CD8-positive, alpha-beta memory T cell (primary cell): ENCODE results near the gene UBE2B. TPM values are rescaled to one million over a fixed set of nuclear protein-coding genes. Genes with fewer than 3 reads are reported as not detected.

ENCODE experiments used
- CTCF ChIA-PET: fragments of 350-600 bp; sonication (Branson Sonifier 250); formaldehyde crosslinking; loops from one replicate; lab custom pipeline; 2021; ENCODE audit warnings: antibody characterized with exemption; lab: Charles Lee
- POLR2A ChIA-PET: fragments of 350-600 bp; sonication (Branson Sonifier 250); formaldehyde crosslinking; loops from one replicate; lab custom pipeline; 2021; ENCODE audit warnings: antibody characterized with exemption; lab: Charles Lee
- DNase-seq, 5 donors: peaks; one replicate each; pipeline versions ENCODE4 v3.0.0 to v3.0.0-alpha.2; 2020 to 2022; ENCODE audit warnings: mixed read lengths in 1 of 5
- H3K27ac ChIP-seq: one replicate; pipeline ENCODE4 v1.7.0; 2013; ENCODE audit warnings: low read depth, mild to moderate bottlenecking, low read length, moderate library complexity
- H3K27me3 ChIP-seq: 2 replicates; pipeline ENCODE4 v1.7.0; 2013; ENCODE audit warnings: low read length, mild to moderate bottlenecking; ENCODE audit not compliant: insufficient read depth, poor library complexity, severe bottlenecking
- H3K36me3 ChIP-seq: 2 replicates; pipeline ENCODE4 v1.7.0; 2013; ENCODE audit warnings: mild to moderate bottlenecking, low read length, moderate library complexity; ENCODE audit not compliant: insufficient read depth
- H3K4me1 ChIP-seq: 2 replicates; pipeline ENCODE4 v1.7.0; 2013; ENCODE audit warnings: mild to moderate bottlenecking, low read length, moderate library complexity; ENCODE audit not compliant: insufficient read depth
- H3K4me3 ChIP-seq: 2 replicates; pipeline ENCODE4 v1.7.0; 2013; ENCODE audit warnings: mild to moderate bottlenecking, low read length
- H3K9me3 ChIP-seq: 2 replicates; pipeline ENCODE4 v1.7.0; 2013; ENCODE audit warnings: mild to moderate bottlenecking, low read length
- H3K27ac Mint-ChIP-seq, 8 donors: one replicate each; pipeline ENCODE4 v1.8.0; 2020 to 2021; ENCODE audit warnings: mixed read lengths in 8 of 8, mild to moderate bottlenecking in 6 of 8, inconsistent platforms in 3 of 8, moderate library complexity in 3 of 8
- H3K27me3 Mint-ChIP-seq, 2 donors: one replicate each; pipeline ENCODE4 v1.8.0; 2020 to 2021; ENCODE audit warnings: mixed read lengths in 2 of 2, mild to moderate bottlenecking in 1 of 2, moderate library complexity in 1 of 2
- H3K36me3 Mint-ChIP-seq, 3 donors: one replicate each; pipeline ENCODE4 v1.8.0; 2020 to 2021; ENCODE audit warnings: mixed read lengths in 3 of 3, inconsistent platforms in 1 of 3, mild to moderate bottlenecking in 1 of 3
- H3K4me1 Mint-ChIP-seq, 3 donors: one replicate each; pipeline ENCODE4 v1.8.0; 2020 to 2021; ENCODE audit warnings: mixed read lengths in 3 of 3, inconsistent platforms in 1 of 3, mild to moderate bottlenecking in 1 of 3
- H3K4me3 Mint-ChIP-seq, 7 donors: one replicate each; pipeline ENCODE4 v1.8.0; 2020 to 2021; ENCODE audit warnings: mixed read lengths in 7 of 7, mild to moderate bottlenecking in 6 of 7, moderate library complexity in 4 of 7, inconsistent platforms in 2 of 7
- H3K9me3 Mint-ChIP-seq, 5 donors: one replicate each; pipeline ENCODE4 v1.8.0; 2020 to 2022; ENCODE audit warnings: mixed read lengths in 5 of 5, mild to moderate bottlenecking in 3 of 5, moderate library complexity in 2 of 5, inconsistent platforms in 1 of 5
- polyA plus RNA-seq: library from polyadenylated mRNA; unstranded; fragments of 300-500 nt; fragmentation: Illumina TruSeq; gene quantifications from one replicate; pipeline ENCODE4 v1.2.3, GENCODE V29; 2021
- total RNA-seq, 2 experiments: library from RNA; stranded (reverse); gene quantifications; one replicate each; pipeline ENCODE4 v1.2.3, GENCODE V29; 2021

The UBE2B gene
- total and polyA plus RNA-seq, 3 experiments from 2014 or later: 79.3 to 105 (median 105) TPM

DNA sequence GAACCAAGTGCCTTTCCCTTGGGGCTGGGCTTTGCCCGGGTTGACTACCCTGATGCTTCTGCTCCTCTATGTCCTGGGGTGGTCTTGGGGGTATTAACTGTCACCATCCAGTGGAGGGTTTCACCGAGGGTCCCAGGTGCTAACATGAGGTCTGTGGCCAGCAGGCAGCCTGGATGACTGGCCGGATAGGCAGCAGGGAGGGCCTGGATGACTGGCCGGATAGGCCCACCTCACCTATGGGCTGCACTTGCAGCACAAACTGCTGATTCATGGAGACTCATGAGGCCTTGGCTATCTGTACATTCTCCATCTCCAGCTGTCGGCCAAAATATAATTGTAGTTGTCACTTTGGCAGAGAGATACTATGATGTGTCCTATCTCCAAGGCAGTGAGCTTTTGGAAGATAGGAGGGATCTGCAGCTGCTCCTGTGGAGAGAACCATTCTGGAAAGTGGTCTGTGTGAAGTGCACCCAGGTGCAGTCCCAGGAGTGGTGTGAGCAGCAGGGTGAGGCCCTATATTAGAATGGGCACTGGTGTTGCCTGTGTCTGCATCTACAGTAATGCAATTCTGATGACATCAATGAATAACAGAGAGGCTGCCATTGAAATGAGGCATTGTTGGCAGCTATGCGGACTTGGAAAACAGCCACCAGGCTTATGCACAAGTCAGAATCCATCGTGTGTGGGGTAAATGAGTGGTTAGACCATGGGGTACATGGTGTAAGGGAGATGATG is 66.6 kb downstream of the UBE2B start:
- Mint-ChIP-seq H3K9me3 (no peaks in the 10 kb centered on the region), H3K4me3 (no peak overlapping the region), H3K27me3 (peaks cover 3 to 5% of the 10 kb centered on the region in 2 donors), H3K4me1 (peaks cover 11 to 18% (median 12%) of the 10 kb centered on the region in 3 donors), H3K36me3 (no peaks in the 10 kb centered on the region), H3K27ac (peak overlapping the region in 3 of 8 donors; percentile 24 to 91 (median 33))
- ChIA-PET POLR2A (interaction anchor here (1.8 kb wide), 1 partner anchor 88 kb away, joined by 5 read pairs; no protein-coding TSS in a partner anchor), CTCF (interaction anchor here (1.3 kb wide), 1 partner anchor 27 kb away, joined by 5 read pairs; the partner anchor contains the start of gene CDKN2AIPNL)
- Histone ChIP-seq H3K36me3 (no peaks in the 10 kb centered on the region), H3K27ac (no peak overlapping the region), H3K4me3 (no peak overlapping the region), H3K27me3 (no peaks in the 10 kb centered on the region), H3K4me1 (peaks cover 16% of the 10 kb centered on the region), H3K9me3 (no peaks in the 10 kb centered on the region)
- no peak for DNase-seq

GRCh38 chr5:134438721-134439123 is 67.4 kb downstream of the UBE2B start:
- ChIA-PET POLR2A (no interaction called here), CTCF (interaction anchor here (1.3 kb wide), 1 partner anchor 27 kb away, joined by 5 read pairs; the partner anchor contains the start of gene CDKN2AIPNL)
- Histone ChIP-seq H3K4me1 (peaks cover 16% of the 10 kb centered on the region), H3K27me3 (no peaks in the 10 kb centered on the region), H3K4me3 (no peak overlapping the region), H3K36me3 (no peaks in the 10 kb centered on the region), H3K27ac (no peak overlapping the region), H3K9me3 (no peaks in the 10 kb centered on the region)
- H3K4me3 Mint-ChIP-seq: no peak overlapping the region
- DNase-seq: no peak
- no peaks in the 10 kb centered on the region for H3K36me3 Mint-ChIP-seq
- peak overlapping the region in 1 of 8 donors; percentile 33 for H3K27ac Mint-ChIP-seq
- H3K9me3 Mint-ChIP-seq: no peaks in the 10 kb centered on the region
- peaks cover 3% of the 10 kb centered on the region in 2 donors for H3K27me3 Mint-ChIP-seq
- H3K4me1 Mint-ChIP-seq: peaks cover 11 to 18% (median 12%) of the 10 kb centered on the region in 3 donors

- POLR2A ChIA-PET: no interaction called here
- H3K36me3 ChIP-seq: no peaks in the 10 kb centered on the region
These were observed 67.9 kb downstream of the UBE2B start for GRCh38 chr5:134439210-134439654.

GRCh38 chr5:134440201-134440755 is 68.9 kb downstream of the UBE2B start:
- DNase-seq: no peak
- ChIA-PET POLR2A (no interaction called here), CTCF (no interaction called here)

More at GRCh38 chr5:134439210-134439654, 67.9 kb downstream of the UBE2B start:
- Histone ChIP-seq H3K4me1 (peaks cover 16% of the 10 kb centered on the region), H3K9me3 (no peaks in the 10 kb centered on the region), H3K27ac (no peak overlapping the region), H3K4me3 (no peak overlapping the region), H3K27me3 (no peaks in the 10 kb centered on the region)
- H3K9me3 Mint-ChIP-seq: no peaks in the 10 kb centered on the region
- no peak for DNase-seq
- H3K36me3 Mint-ChIP-seq: no peaks in the 10 kb centered on the region
- no peak overlapping the region for H3K4me3 Mint-ChIP-seq
- CTCF ChIA-PET: interaction anchor here (1.3 kb wide), 1 partner anchor 28 kb away, joined by 5 read pairs; the partner anchor contains the start of gene CDKN2AIPNL
- H3K27ac Mint-ChIP-seq: peak overlapping the region in 1 of 8 donors; percentile 69
- H3K4me1 Mint-ChIP-seq: peaks cover 11 to 18% (median 12%) of the 10 kb centered on the region in 3 donors
- peaks cover 0 to 3% of the 10 kb centered on the region in 2 donors for H3K27me3 Mint-ChIP-seq

More at GRCh38 chr5:134440201-134440755, 68.9 kb downstream of the UBE2B start:
- no peaks in the 10 kb centered on the region for H3K27me3 ChIP-seq
- Mint-ChIP-seq H3K27me3 (peaks cover 0 to 3% of the 10 kb centered on the region in 2 donors), H3K27ac (peak overlapping the region in 1 of 8 donors; percentile 70), H3K4me1 (peaks cover 11 to 18% (median 12%) of the 10 kb centered on the region in 3 donors), H3K4me3 (no peak overlapping the region), H3K9me3 (no peaks in the 10 kb centered on the region), H3K36me3 (no peaks in the 10 kb centered on the region)
- H3K36me3 ChIP-seq: no peaks in the 10 kb centered on the region
- H3K27ac ChIP-seq: no peak overlapping the region
- no peaks in the 10 kb centered on the region for H3K9me3 ChIP-seq
- peaks cover 16% of the 10 kb centered on the region for H3K4me1 ChIP-seq
- no peak overlapping the region for H3K4me3 ChIP-seq

Other genes with a start within 250 kb of the UBE2B start
- gene SKP1, start 194.6 kb upstream of the UBE2B start, total RNA-seq: 100 to 1,000 TPM; 264 to 280 TPM
- gene SKP1, start 194.6 kb upstream of the UBE2B start, polyA plus RNA-seq: 1,187 TPM
- gene PPP2CA, start 145.5 kb upstream of the UBE2B start, total RNA-seq: 100 to 1,000 TPM; 189 to 210 TPM
- gene PPP2CA, start 145.5 kb upstream of the UBE2B start, polyA plus RNA-seq: 232 TPM
- 1 to 10 TPM; 2.5 to 3.3 TPM for gene CDKL3, start 4.4 kb upstream of the UBE2B start, total RNA-seq
- gene CDKL3, start 4.4 kb upstream of the UBE2B start, polyA plus RNA-seq: 0.38 TPM
- gene CDKN2AIPNL, start 40.3 kb downstream of the UBE2B start, total RNA-seq: 10 to 100 TPM; 42.1 to 42.2 TPM
- 29.6 TPM for gene CDKN2AIPNL, start 40.3 kb downstream of the UBE2B start, polyA plus RNA-seq
- 100 to 1,000 TPM; 105 to 107 TPM for gene JADE2, start 154.1 kb downstream of the UBE2B start, total RNA-seq
- gene JADE2, start 154.1 kb downstream of the UBE2B start, polyA plus RNA-seq: 47.1 TPM